GM06990 (cell line): Measurements from ENCODE around the gene UFC1.

ENCODE experiments used
- DNase-seq: peaks from one replicate; pipeline ENCODE4 v3.0.0-alpha.2; 2011; ENCODE audit not compliant: insufficient read length; ENCODE audit errors: extremely low read depth
- H3K27me3 ChIP-seq: replicated peaks from 2 replicates; pipeline ENCODE4 v1.6.0; 2011; ENCODE audit warnings: low read length; ENCODE audit not compliant: control insufficient read depth, insufficient read depth
- H3K36me3 ChIP-seq: 2 replicates; pipeline ENCODE4 v1.5.1; 2011; ENCODE audit warnings: low read length; ENCODE audit not compliant: control insufficient read depth, insufficient read depth
- H3K4me3 ChIP-seq: replicated peaks from 2 replicates; pipeline ENCODE4 v1.5.1; 2011; ENCODE audit warnings: low read depth, mild to moderate bottlenecking, control low read depth, low read length
- CTCF ChIP-seq: IDR thresholded peaks from 2 replicates; pipeline ENCODE4 v1.5.1; 2011; ENCODE audit warnings: low read length, control low read depth, mild to moderate bottlenecking, inconsistent platforms; ENCODE audit not compliant: insufficient read depth, poor library complexity, severe bottlenecking

The UFC1 gene

GRCh38 chr1:161187311-161187710 is 33.5 kb downstream of the UFC1 start:
- DNase-seq, result no peak
- no peak for TF ChIP-seq CTCF
- Histone ChIP-seq H3K27me3 (no peaks in the 10 kb centered on the region), H3K36me3 (no peaks in the 10 kb centered on the region), H3K4me3 (no peak overlapping the region)

GRCh38 chr1:161188381-161188780 is 34.6 kb downstream of the UFC1 start:
- TF ChIP-seq CTCF, result no peak
- DNase-seq, result no peak
- Histone ChIP-seq H3K4me3 (no peak overlapping the region), H3K36me3 (no peaks in the 10 kb centered on the region), H3K27me3 (no peaks in the 10 kb centered on the region)

- DNase-seq, result no peak
- Histone ChIP-seq H3K4me3 (no peak overlapping the region), H3K36me3 (no peaks in the 10 kb centered on the region), H3K27me3 (no peaks in the 10 kb centered on the region)
- TF ChIP-seq CTCF, result no peak
Observed at GRCh38 chr1:161189036-161189435, 35.3 kb downstream of the UFC1 start.

GRCh38 chr1:161190962-161191521 is 37.3 kb downstream of the UFC1 start:
- H3K4me3 ChIP-seq, result no peak overlapping the region
- no peak for DNase-seq
- no peaks in the 10 kb centered on the region for H3K27me3 ChIP-seq
- TF ChIP-seq CTCF, result no peak
- H3K36me3 ChIP-seq, result no peaks in the 10 kb centered on the region

GRCh38 chr1:161191971-161192370 is 38.2 kb downstream of the UFC1 start:
- TF ChIP-seq CTCF, result no peak
- H3K4me3 ChIP-seq, result no peak overlapping the region
- no peak for DNase-seq

More at GRCh38 chr1:161191971-161192370, 38.2 kb downstream of the UFC1 start:
- Histone ChIP-seq H3K27me3 (no peaks in the 10 kb centered on the region), H3K36me3 (no peaks in the 10 kb centered on the region)
